SW 1271 (cell line): ENCODE results near the gene SPATS2.

ENCODE experiments used
- DNase-seq, 2 experiments: peaks; one replicate each; lab custom pipeline; 2025; lab: John Stamatoyannopoulos, UW

SPATS2 gene

GRCh38 chr12:49556391-49557186, 189.3 kb downstream of the SPATS2 start:
- no peak for DNase-seq

GRCh38 chr12:49557187-49557916, 190.1 kb downstream of the SPATS2 start:
- DNase-seq: no peak

- DNase-seq: no peak
These were observed 190.6 kb downstream of the SPATS2 start for GRCh38 chr12:49557917-49558215.

- no peak for DNase-seq
These were observed 191.3 kb downstream of the SPATS2 start for GRCh38 chr12:49558526-49558925.

GRCh38 chr12:49559011-49559675, 191.9 kb downstream of the SPATS2 start:
- DNase-seq: no peak

- DNase-seq: no peak
These were observed 193.4 kb downstream of the SPATS2 start for GRCh38 chr12:49560695-49561094.

GRCh38 chr12:49562233-49562632, 195.0 kb downstream of the SPATS2 start:
- no peak for DNase-seq

GRCh38 chr12:49562831-49563230, 195.6 kb downstream of the SPATS2 start:
- DNase-seq: no peak

- no peak for DNase-seq
These were observed 196.9 kb downstream of the SPATS2 start for GRCh38 chr12:49563951-49564685.

- DNase-seq: no peak
These were observed 197.6 kb downstream of the SPATS2 start for GRCh38 chr12:49564686-49565405.

- DNase-seq: no peak
These were observed 198.4 kb downstream of the SPATS2 start for GRCh38 chr12:49565406-49566265.

GRCh38 chr12:49566361-49566760, 199.1 kb downstream of the SPATS2 start:
- no peak for DNase-seq

- no peak for DNase-seq
These were observed 200.0 kb downstream of the SPATS2 start for GRCh38 chr12:49567302-49567610.

- peak; percentile 75 to 91 for DNase-seq
These were observed 200.6 kb downstream of the SPATS2 start, which contains the start of gene MCRS1 for GRCh38 chr12:49567611-49568441. Gene MCRS1, minus strand, starts transcription at chr12:49568142. Its CDS starts 1,411 bp downstream, at chr12:49566731.

- peak in 1 of 2 experiments; percentile 44 for DNase-seq
These were observed 201.3 kb downstream of the SPATS2 start for GRCh38 chr12:49568442-49569162.
